Esophagus muscularis mucosa (tissue), 4 donors: ENCODE results near the gene SH3PXD2B. TPM values are rescaled to one million over a fixed set of nuclear protein-coding genes. Genes with fewer than 3 reads are reported as not detected.

ENCODE experiments used
- DNase-seq: peaks from one replicate; pipeline ENCODE4 v3.0.0-alpha.2; 2017; ENCODE audit errors: extremely low spot score
- H3K27ac ChIP-seq, 4 donors: fragments of 200-600 bp; sonication (generic); replicated peaks in 1 of 4; 1 replicate in 3 of 4; 2 replicates in 1 of 4; pipeline ENCODE4 v1.5.1; 2016 to 2019; ENCODE audit warnings: mild to moderate bottlenecking in 1 of 4
- H3K27me3 ChIP-seq, 4 donors: fragments of 200-600 bp; sonication (generic); one replicate each; pipeline versions ENCODE4 v1.5.1 to v1.6.0; 2016 to 2019
- H3K36me3 ChIP-seq, 4 donors: fragments of 200-600 bp; sonication (generic); one replicate each; pipeline ENCODE4 v1.5.1; 2016 to 2019
- H3K4me1 ChIP-seq, 4 donors: fragments of 200-600 bp; sonication (generic); one replicate each; pipeline ENCODE4 v1.5.1; 2016 to 2019
- H3K4me3 ChIP-seq, 4 donors: fragments of 200-600 bp; sonication (generic); 1 replicate in 2 of 4; 2 replicates in 2 of 4; pipeline ENCODE4 v1.5.1; 2016 to 2019; ENCODE audit warnings: mild to moderate bottlenecking in 4 of 4, moderate library complexity in 1 of 4
- H3K9me3 ChIP-seq, 4 donors: fragments of 200-600 bp; sonication (generic); 1 replicate in 3 of 4; 2 replicates in 1 of 4; pipeline ENCODE4 v1.5.1; 2016 to 2019
- CTCF ChIP-seq, 3 experiments: fragments of 200-600 bp in 2 of 3; fragments of 450-650 bp in 1 of 3; sonication (generic) in 2 of 3; IDR thresholded peaks; one replicate each; pipeline ENCODE4 v1.5.1; 2017 to 2019; ENCODE audit warnings: antibody characterized with exemption in 3 of 3, mild to moderate bottlenecking in 2 of 3, moderate library complexity in 1 of 3
- EP300 ChIP-seq: sonication (generic); formaldehyde crosslinking; IDR thresholded peaks from one replicate; pipeline ENCODE4 v1.6.1; 2017; ENCODE audit warnings: antibody characterized with exemption
- POLR2A ChIP-seq: fragments of 450-650 bp; IDR thresholded peaks from one replicate; pipeline ENCODE4 v1.6.1; 2017; ENCODE audit warnings: antibody characterized with exemption, moderate library complexity, mild to moderate bottlenecking, low read depth
- POLR2AphosphoS5 ChIP-seq, 2 donors: sonication (generic); formaldehyde crosslinking; IDR thresholded peaks; one replicate each; pipeline ENCODE4 v1.6.1; 2017; ENCODE audit warnings: antibody characterized with exemption in 2 of 2
- WGBS: methylation state at CpG from one replicate; pipeline ENCODE4 v1.1.5; 2018; 5-methylcytosine and 5-hydroxymethylcytosine counted together
- intact Hi-C: fragments of 100-400 bp; cut with DNase I; formaldehyde crosslinking; loops from one replicate; pipeline ENCODE4 v1.15.1; 2023
- total RNA-seq, 4 donors: library from RNA; depleted of rRNA; stranded (reverse); fragments of >200 nt; gene quantifications; one replicate each; pipeline versions ENCODE4 v1.1.0 to v1.2.1, GENCODE V29; 2016

SH3PXD2B gene
- total RNA-seq, 4 donors from 2014 or later, result 41.5 to 66.5 (median 49.2) TPM

GRCh38 chr5:172377856-172378255 lies 76.5 kb downstream of the SH3PXD2B start:
- H3K4me3 ChIP-seq, result no peak overlapping the region
- no peak overlapping the region for H3K27ac ChIP-seq
- H3K9me3 ChIP-seq, result no peaks in the 10 kb centered on the region
- 81% methylated on average over 4 of the region's 4 CpGs for WGBS
- DNase-seq, result no peak
- H3K36me3 ChIP-seq, result peaks cover 0 to 73% (median 40%) of the 10 kb centered on the region in 4 donors
- H3K4me1 ChIP-seq, result peaks cover 7 to 29% (median 18%) of the 10 kb centered on the region in 4 donors
- no peak for TF ChIP-seq POLR2AphosphoS5 (IDR thresholded peaks at IDR 0.05)
- intact Hi-C loops, result no loop called here
- H3K27me3 ChIP-seq, result no peaks in the 10 kb centered on the region

- 91% methylated on average over 3 of the region's 3 CpGs for WGBS
- TF ChIP-seq CTCF (IDR thresholded peaks at IDR 0.05) (no peak), EP300 (no peak), POLR2A (no peak), POLR2AphosphoS5 (IDR thresholded peaks at IDR 0.05) (no peak)
- peaks cover 7 to 29% (median 18%) of the 10 kb centered on the region in 4 donors for H3K4me1 ChIP-seq
- no peak overlapping the region for H3K27ac ChIP-seq
- intact Hi-C loops, result no loop called here
- no peaks in the 10 kb centered on the region for H3K9me3 ChIP-seq
- no peak for DNase-seq
- H3K4me3 ChIP-seq, result no peak overlapping the region
- H3K27me3 ChIP-seq, result no peaks in the 10 kb centered on the region
- peaks cover 2 to 77% (median 42%) of the 10 kb centered on the region in 4 donors for H3K36me3 ChIP-seq
Measured at GRCh38 chr5:172377438-172377837, 76.9 kb downstream of the SH3PXD2B start.

GRCh38 chr5:172374783-172375182 lies 79.5 kb downstream of the SH3PXD2B start:
- WGBS, result 97% methylated on average over 6 of the region's 6 CpGs
- H3K36me3 ChIP-seq, result peaks cover 9 to 76% (median 38%) of the 10 kb centered on the region in 4 donors
- peaks cover 0 to 10% (median under 1%) of the 10 kb centered on the region in 4 donors for H3K4me1 ChIP-seq
- TF ChIP-seq CTCF (IDR thresholded peaks at IDR 0.05), result no peak
- no peak for TF ChIP-seq POLR2AphosphoS5 (IDR thresholded peaks at IDR 0.05)
- no peak for TF ChIP-seq POLR2A
- TF ChIP-seq EP300, result no peak
- H3K27me3 ChIP-seq, result no peaks in the 10 kb centered on the region
- H3K4me3 ChIP-seq, result no peak overlapping the region
- intact Hi-C loops, result no loop called here
- no peak for DNase-seq
- peaks cover 0 to 8% (median 0%) of the 10 kb centered on the region in 4 donors for H3K9me3 ChIP-seq
- H3K27ac ChIP-seq, result no peak overlapping the region

- Histone ChIP-seq H3K4me1 (peaks cover 0 to 10% (median 0%) of the 10 kb centered on the region in 4 donors), H3K4me3 (no peak overlapping the region)
- intact Hi-C loops, result no loop called here
Measured at GRCh38 chr5:172373680-172374079, 80.6 kb downstream of the SH3PXD2B start.

GRCh38 chr5:172371684-172372083 lies 82.6 kb downstream of the SH3PXD2B start:
- peaks cover 0 to 8% (median 0%) of the 10 kb centered on the region in 4 donors for H3K9me3 ChIP-seq
- no peaks in the 10 kb centered on the region for H3K27me3 ChIP-seq
- H3K4me3 ChIP-seq, result no peak overlapping the region
- intact Hi-C loops, result no loop called here
- WGBS, result 96% methylated on average over 7 of the region's 7 CpGs
- H3K36me3 ChIP-seq, result peaks cover 9 to 54% (median 31%) of the 10 kb centered on the region in 4 donors
- H3K27ac ChIP-seq, result no peak overlapping the region
- TF ChIP-seq POLR2AphosphoS5 (IDR thresholded peaks at IDR 0.05) (no peak), POLR2A (no peak)
- no peak for DNase-seq
- H3K4me1 ChIP-seq, result no peaks in the 10 kb centered on the region

More at GRCh38 chr5:172373680-172374079, 80.6 kb downstream of the SH3PXD2B start:
- Histone ChIP-seq H3K27me3 (no peaks in the 10 kb centered on the region), H3K9me3 (peaks cover 0 to 8% (median 0%) of the 10 kb centered on the region in 4 donors), H3K27ac (no peak overlapping the region), H3K36me3 (peaks cover 9 to 70% (median 38%) of the 10 kb centered on the region in 4 donors)
- DNase-seq, result no peak
- WGBS, result 98% methylated on average over 6 of the region's 6 CpGs
- TF ChIP-seq EP300, result no peak
- TF ChIP-seq POLR2A, result no peak
- TF ChIP-seq POLR2AphosphoS5 (IDR thresholded peaks at IDR 0.05), result no peak
- no peak for TF ChIP-seq CTCF (IDR thresholded peaks at IDR 0.05)
